IMR-90 (cell line): Measurements from ENCODE around the gene AIP. TPM values are rescaled to one million over a fixed set of nuclear protein-coding genes. Genes with fewer than 3 reads are reported as not detected.
A peak's percentile ranks its signal among the peaks of the same experiment; 100 is the strongest.

ENCODE experiments used
- ATAC-seq: fragments of 200-7000 bp; cut with Tn5 transposase; 2 replicates; pipeline ENCODE4 v1.9.1; 2020; ENCODE audit warnings: low read depth, mild to moderate bottlenecking, moderate library complexity
- BruUV-seq: library from RNA; stranded (reverse); fragments of 400-500 nt; replicated peaks from 2 replicates; lab custom pipeline; 2021; lab: Mats Ljungman, UMichigan
- CTCF ChIA-PET: fragments of 300-600 bp; formaldehyde crosslinking; extraction: SDS; loops from one replicate; lab custom pipeline; 2021; ENCODE audit warnings: antibody characterized with exemption; lab: Yijun Ruan, JAX
- POLR2A ChIA-PET: fragments of 300-600 bp; sonication (Branson Sonifier 250); formaldehyde crosslinking; loops from one replicate; lab custom pipeline; 2022; ENCODE audit warnings: antibody characterized with exemption; ENCODE audit not compliant: unreplicated experiment; lab: Charles Lee
- DNase-seq: peaks from one replicate; pipeline ENCODE4 v3.0.0; 2013
- H2AFZ ChIP-seq: replicated peaks from 2 replicates; pipeline ENCODE3; 2013; ENCODE audit warnings: low read length, mild to moderate bottlenecking; ENCODE audit not compliant: poor library complexity
- H2AK5ac ChIP-seq: 2 replicates; pipeline ENCODE4 v1.6.1; 2013; ENCODE audit warnings: low read depth, low read length, inconsistent platforms
- H2AK9ac ChIP-seq: replicated peaks from 2 replicates; pipeline ENCODE3; 2013; ENCODE audit warnings: mild to moderate bottlenecking, low read depth, low read length, moderate library complexity; ENCODE audit not compliant: poor library complexity
- H2BK120ac ChIP-seq: 2 replicates; pipeline ENCODE4 v1.6.1; 2013; ENCODE audit warnings: low read depth, low read length, inconsistent platforms
- H2BK15ac ChIP-seq: 3 replicates; pipeline ENCODE4 v1.6.1; 2013; ENCODE audit warnings: low read depth, low read length, inconsistent platforms
- H2BK20ac ChIP-seq: 2 replicates; pipeline ENCODE4 v1.6.1; 2013; ENCODE audit warnings: low read depth, mild to moderate bottlenecking, inconsistent platforms, low read length, moderate library complexity
- H2BK5ac ChIP-seq: 2 replicates; pipeline ENCODE4 v1.6.1; 2013; ENCODE audit warnings: mild to moderate bottlenecking, low read depth, low read length, inconsistent platforms; ENCODE audit not compliant: poor library complexity, severe bottlenecking
- H3K14ac ChIP-seq: replicated peaks from 2 replicates; pipeline ENCODE4 v1.6.1; 2013; ENCODE audit warnings: low read depth, low read length, inconsistent platforms
- H3K18ac ChIP-seq: 2 replicates; pipeline ENCODE4 v1.6.1; 2013; ENCODE audit warnings: low read depth, low read length, control low read depth
- H3K23ac ChIP-seq: 2 replicates; pipeline ENCODE4 v1.6.1; 2013; ENCODE audit warnings: low read depth, low read length, inconsistent platforms
- H3K27ac ChIP-seq: 2 replicates; pipeline ENCODE4 v1.5.1; 2013; ENCODE audit warnings: mild to moderate bottlenecking, control low read depth, low read length; ENCODE audit not compliant: insufficient read depth
- H3K27me3 ChIP-seq: 2 replicates; pipeline ENCODE4 v1.6.1; 2013; ENCODE audit warnings: low read length; ENCODE audit not compliant: control insufficient read depth, insufficient read depth
- H3K36me3 ChIP-seq: 2 replicates; pipeline ENCODE4 v1.6.1; 2013; ENCODE audit warnings: low read length, mixed read lengths; ENCODE audit not compliant: control insufficient read depth, insufficient read depth
- H3K4ac ChIP-seq: 2 replicates; pipeline ENCODE4 v1.6.1; 2013; ENCODE audit warnings: low read depth, low read length, inconsistent platforms
- H3K4me1 ChIP-seq: 2 replicates; pipeline ENCODE4 v1.6.1; 2013; ENCODE audit warnings: low read length, mixed read lengths; ENCODE audit not compliant: control insufficient read depth, insufficient read depth
- H3K4me2 ChIP-seq: 2 replicates; pipeline ENCODE4 v1.6.1; 2013; ENCODE audit warnings: low read depth, mild to moderate bottlenecking, control low read depth, low read length, moderate library complexity
- H3K4me3 ChIP-seq: 2 replicates; pipeline ENCODE4 v1.5.1; 2013; ENCODE audit warnings: low read depth, mild to moderate bottlenecking, control low read depth, low read length, moderate library complexity; ENCODE audit not compliant: insufficient read depth
- H3K56ac ChIP-seq: 2 replicates; pipeline ENCODE4 v1.6.1; 2013; ENCODE audit warnings: low read length, inconsistent platforms; ENCODE audit not compliant: insufficient read depth; ENCODE audit errors: extremely low read depth
- H3K79me1 ChIP-seq, 2 experiments: 2 replicates each; pipeline ENCODE4 v1.6.1; 2013; ENCODE audit warnings: low read length in 2 of 2, inconsistent platforms in 1 of 2, low read depth in 1 of 2
- H3K9ac ChIP-seq: 2 replicates; pipeline ENCODE4 v1.6.1; 2013; ENCODE audit warnings: low read depth, low read length, control low read depth
- H3K9me1 ChIP-seq: 2 replicates; pipeline ENCODE4 v1.6.1; 2013; ENCODE audit warnings: low read length, inconsistent platforms; ENCODE audit not compliant: insufficient read depth
- H3K9me3 ChIP-seq: 2 replicates; pipeline ENCODE4 v1.6.1; 2013; ENCODE audit warnings: low read length; ENCODE audit not compliant: control insufficient read depth, insufficient read depth
- H4K20me1 ChIP-seq: 2 replicates; pipeline ENCODE4 v1.6.1; 2013; ENCODE audit warnings: low read length, inconsistent platforms; ENCODE audit not compliant: insufficient read depth
- H4K5ac ChIP-seq: 2 replicates; pipeline ENCODE4 v1.6.1; 2013; ENCODE audit warnings: mild to moderate bottlenecking, low read depth, low read length, control low read depth
- H4K8ac ChIP-seq, 2 experiments: 2 replicates each; pipeline ENCODE4 v1.6.1; 2013; ENCODE audit warnings: low read depth in 2 of 2, low read length in 2 of 2, control low read depth in 1 of 2, inconsistent platforms in 1 of 2
- H4K91ac ChIP-seq: 2 replicates; pipeline ENCODE4 v1.6.1; 2013; ENCODE audit warnings: low read depth, low read length, inconsistent platforms; ENCODE audit not compliant: insufficient read depth
- BHLHE40 ChIP-seq: fragments of 150-350 bp; IDR thresholded peaks from 2 replicates; pipeline ENCODE4 v1.6.1; 2016; ENCODE audit warnings: mild to moderate bottlenecking, low read depth, low read length
- CEBPB ChIP-seq: IDR thresholded peaks from 2 replicates; pipeline ENCODE4 v1.6.1; 2012; ENCODE audit warnings: low read depth, low read length, improper control_type of control experiment
- CHD1 ChIP-seq: IDR thresholded peaks from 2 replicates; pipeline ENCODE4 v1.6.1; 2012; ENCODE audit warnings: low read depth, low read length, improper control_type of control experiment
- CTCF ChIP-seq: conservative IDR thresholded peaks from 2 replicates; pipeline ENCODE4 v1.5.1; 2012; ENCODE audit warnings: mild to moderate bottlenecking, low read depth, low read length, improper control_type of control experiment
- ELK1 ChIP-seq: fragments of 150-350 bp; IDR thresholded peaks from 2 replicates; pipeline ENCODE4 v1.6.1; 2016; ENCODE audit warnings: low read depth, mild to moderate bottlenecking, low read length, moderate library complexity, borderline replicate concordance
- FOS ChIP-seq: fragments of 150-350 bp; IDR thresholded peaks from 2 replicates; pipeline ENCODE4 v1.6.1; 2016; ENCODE audit warnings: low read depth, low read length
- MAZ ChIP-seq: IDR thresholded peaks from 2 replicates; pipeline ENCODE4 v1.6.1; 2012; ENCODE audit warnings: low read depth, mild to moderate bottlenecking, low read length, improper control_type of control experiment, moderate library complexity, borderline replicate concordance
- MXI1 ChIP-seq: IDR thresholded peaks from 2 replicates; pipeline ENCODE4 v1.6.1; 2012; ENCODE audit warnings: low read depth, mild to moderate bottlenecking, low read length, moderate library complexity, borderline replicate concordance
- NFE2L2 ChIP-seq: fragments of 150-350 bp; IDR thresholded peaks from 2 replicates; pipeline ENCODE4 v1.6.1; 2016; ENCODE audit warnings: low read depth, mild to moderate bottlenecking, low read length
- RAD21 ChIP-seq: IDR thresholded peaks from 2 replicates; pipeline ENCODE4 v1.6.1; 2012; ENCODE audit warnings: low read length, improper control_type of control experiment
- RFX5 ChIP-seq: IDR thresholded peaks from 2 replicates; pipeline ENCODE4 v1.8.0; 2012; ENCODE audit warnings: low read depth, mild to moderate bottlenecking, low read length, moderate library complexity
- SMC3 ChIP-seq: fragments of 150-350 bp; IDR thresholded peaks from 2 replicates; pipeline ENCODE4 v1.6.1; 2016; ENCODE audit warnings: low read depth, mild to moderate bottlenecking, antibody characterized with exemption, low read length, moderate library complexity
- WGBS, 2 experiments: methylation state at CpG; one replicate each; pipeline versions ENCODE4 v1.1.5 to v1.1.7; 2013; ENCODE audit warnings: missing lambda C conversion rate in 2 of 2; ENCODE audit not compliant: insufficient read length in 1 of 2; ENCODE audit errors: extremely low coverage in 2 of 2; 5-methylcytosine and 5-hydroxymethylcytosine counted together
- dilution Hi-C: fragments of 300-500 bp; cut with HindIII; formaldehyde crosslinking; loops from one replicate; pipeline ENCODE4 v1.14.3; 2018; ENCODE audit warnings: low sequenced_read_pairs; ENCODE audit not compliant: unreplicated experiment
- in situ Hi-C: fragments of 300-500 bp; cut with MboI; formaldehyde crosslinking; loops from 3 replicates; pipeline ENCODE4 v1.14.3; 2019; ENCODE audit warnings: low sequenced_read_pairs, inconsistent platforms, mixed read lengths
- intact Hi-C: fragments of 100-400 bp; cut with micrococcal nuclease; formaldehyde crosslinking; loops from 2 replicates; pipeline ENCODE4 v1.10.0; 2022
- polyA plus RNA-seq, 3 experiments: library from polyadenylated mRNA; depleted of rRNA; stranded (reverse); fragments of >200 nt; gene quantifications; 2 replicates each; pipeline ENCODE4 v1.2.3, GENCODE V29; 2012; ENCODE audit warnings: low replicate concordance in 1 of 3
- total RNA-seq: library from RNA; depleted of rRNA; stranded (reverse); fragments of >200 nt; gene quantifications from 2 replicates; pipeline ENCODE4 v1.2.3, GENCODE V29; 2012

The AIP gene
- total and polyA plus RNA-seq, 2 of the 4 experiments (the other 2 are of a cell fraction): 95.5 to 122 TPM

- Histone ChIP-seq H2AK5ac (no peak overlapping the region), H3K4me3 (no peak overlapping the region), H3K56ac (no peak overlapping the region), H3K18ac (no peak overlapping the region), H3K4me2 (no peak overlapping the region), H3K14ac (no peak overlapping the region), H4K8ac (no peak overlapping the region), H2BK5ac (no peak overlapping the region), H3K27ac (no peak overlapping the region), H3K9me1 (no peaks in the 10 kb centered on the region), H2BK20ac (no peak overlapping the region), H2AK9ac (peak overlapping the region; percentile 33), H3K4ac (no peak overlapping the region), H2AFZ (no peak overlapping the region), H3K4me1 (no peaks in the 10 kb centered on the region), H4K20me1 (no peaks in the 10 kb centered on the region), H3K27me3 (peaks cover 29% of the 10 kb centered on the region), H3K36me3 (no peaks in the 10 kb centered on the region), H3K9ac (no peak overlapping the region), H2BK15ac (no peak overlapping the region), H2BK120ac (no peak overlapping the region), H3K23ac (no peak overlapping the region), H3K79me1 (no peaks in the 10 kb centered on the region), H4K91ac (no peak overlapping the region), H3K9me3 (no peaks in the 10 kb centered on the region), H4K5ac (no peak overlapping the region)
- TF ChIP-seq RAD21 (no peak), RFX5 (no peak), CTCF (no peak), FOS (no peak), MXI1 (no peak), MAZ (no peak), CEBPB (no peak), BHLHE40 (no peak), SMC3 (no peak), CHD1 (no peak), ELK1 (no peak), NFE2L2 (no peak)
- CTCF ChIA-PET: no interaction called here
- in situ Hi-C loops (no loop called here), intact Hi-C loops (no loop called here), dilution Hi-C loops (no loop called here)
- DNase-seq: no peak
- no peak for ATAC-seq
- no TSS peak for BruUV-seq
- POLR2A ChIA-PET: no interaction called here
- no CpG with 5 or more reads among the region's 10 CpGs for WGBS, 2 experiments
These were observed 39.1 kb downstream of the AIP start for GRCh38 chr11:67521924-67522323.
